H4 (cell line): Measurements from ENCODE around the gene UBE3A. TPM values are rescaled to one million over a fixed set of nuclear protein-coding genes. Genes with fewer than 3 reads are reported as not detected.
"Not testable (repeated sequence)": the region's sequence is repeated elsewhere in the genome, so short reads cannot be mapped to it uniquely, and the experiment has no call there.

ENCODE experiments used
- DNase-seq: peaks from one replicate; pipeline ENCODE4 v3.0.0-alpha.2; 2015; ENCODE audit warnings: low spot score
- total RNA-seq: library from RNA; depleted of rRNA; stranded (reverse); fragments of >200 nt; shearing (Covaris generic); gene quantifications from 2 replicates; pipeline ENCODE4 v1.2.3, GENCODE V29; 2014; rRNA removed

Gene UBE3A
- 29.4 and 39.8 TPM in 2 replicates for total RNA-seq

DNA sequence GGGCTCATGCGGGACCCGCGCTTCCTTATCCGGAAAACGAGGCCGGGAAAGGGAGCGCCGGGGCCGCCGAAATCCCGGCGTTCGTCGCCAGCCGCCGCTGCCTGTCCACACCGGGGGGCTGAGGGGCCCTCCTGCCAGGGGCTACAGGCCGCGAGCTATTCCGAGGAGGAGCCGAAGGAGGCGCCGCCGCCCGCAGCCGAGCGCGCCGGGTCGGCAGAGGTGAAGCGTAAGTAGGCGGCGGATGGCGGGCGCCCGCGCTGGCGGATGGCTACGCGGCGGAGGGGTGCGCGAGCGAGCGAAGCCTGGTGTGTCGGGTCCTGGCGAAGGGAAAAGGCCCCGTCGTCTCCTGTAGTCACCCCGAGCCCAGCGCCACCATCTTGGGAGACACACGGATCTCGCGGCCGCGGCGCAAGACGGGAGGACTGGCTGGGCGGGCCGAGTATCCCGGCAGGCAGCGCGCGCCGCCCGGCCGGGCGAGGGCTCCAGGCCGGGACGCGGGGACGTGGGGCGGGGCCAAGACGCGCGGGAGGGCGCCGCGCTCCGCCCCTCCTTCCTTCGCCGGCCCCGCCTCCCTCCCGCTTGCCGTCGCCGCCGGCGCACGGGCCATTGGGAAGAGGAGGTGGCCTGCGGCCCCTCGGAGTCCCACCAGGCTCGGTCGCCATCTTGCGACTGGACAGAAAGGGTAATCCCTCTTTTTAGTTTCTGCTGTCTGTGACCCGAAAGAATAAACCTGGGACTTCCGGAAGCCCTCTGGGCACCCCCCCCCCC, at the start of gene UBE3A:
Gene UBE3A, minus strand, starts transcription at position 424 of the 768 bp plus-strand sequence. CDS start 29,917 bp downstream, outside the sequence.
- peak; percentile 78 for DNase-seq

DNA sequence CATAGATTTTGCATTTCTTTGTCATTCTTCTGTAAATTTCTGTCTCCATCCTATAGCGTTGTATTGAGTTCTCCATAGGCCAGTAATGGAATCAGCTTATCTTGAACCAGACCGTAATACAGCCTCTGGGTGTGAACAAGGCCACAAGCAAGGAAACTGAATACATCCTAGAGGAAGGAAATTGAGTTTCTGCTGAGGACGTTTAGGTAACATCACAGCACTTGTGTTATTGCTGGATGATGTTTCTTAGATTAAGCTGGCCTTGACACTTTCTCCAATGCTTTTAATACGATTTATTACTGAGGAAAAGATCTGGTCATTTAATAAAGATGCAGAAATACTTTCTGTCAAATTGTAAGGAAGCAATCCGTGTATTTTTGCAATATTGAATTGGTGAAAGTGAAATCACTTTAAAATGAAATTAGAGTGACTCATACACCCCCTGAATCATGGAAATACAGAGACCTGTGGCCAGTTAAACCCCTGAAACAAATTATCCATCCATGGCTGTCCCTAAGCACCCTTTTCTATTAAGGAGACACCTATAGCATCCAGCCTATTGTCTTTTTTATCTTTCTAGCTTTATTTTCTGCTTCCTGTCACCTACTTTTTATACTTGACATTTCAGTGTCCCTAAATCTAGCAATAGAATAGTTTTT, 48.5 kb upstream of the UBE3A start:
- no peak for DNase-seq

DNA sequence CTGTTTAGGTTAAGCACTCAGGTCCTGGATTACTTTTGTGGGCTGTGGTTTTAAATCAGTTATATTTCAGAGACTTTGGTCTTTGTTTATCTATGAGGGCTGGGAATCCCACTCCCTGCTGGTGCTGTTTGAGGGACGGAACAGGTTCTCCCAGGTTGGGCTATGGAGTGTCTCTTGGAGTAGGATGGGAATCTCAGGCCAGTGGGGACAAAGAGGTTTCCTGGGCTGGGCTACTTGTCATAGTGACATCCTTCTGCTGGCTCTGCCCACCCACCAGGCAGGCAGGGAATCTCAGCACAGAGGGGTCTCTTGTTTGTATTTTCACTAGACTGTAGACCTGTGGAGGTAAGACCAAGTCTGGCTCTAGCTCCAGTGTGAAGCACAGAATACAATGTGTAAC, 47.2 kb upstream of the UBE3A start:
- DNase-seq: no peak

DNA sequence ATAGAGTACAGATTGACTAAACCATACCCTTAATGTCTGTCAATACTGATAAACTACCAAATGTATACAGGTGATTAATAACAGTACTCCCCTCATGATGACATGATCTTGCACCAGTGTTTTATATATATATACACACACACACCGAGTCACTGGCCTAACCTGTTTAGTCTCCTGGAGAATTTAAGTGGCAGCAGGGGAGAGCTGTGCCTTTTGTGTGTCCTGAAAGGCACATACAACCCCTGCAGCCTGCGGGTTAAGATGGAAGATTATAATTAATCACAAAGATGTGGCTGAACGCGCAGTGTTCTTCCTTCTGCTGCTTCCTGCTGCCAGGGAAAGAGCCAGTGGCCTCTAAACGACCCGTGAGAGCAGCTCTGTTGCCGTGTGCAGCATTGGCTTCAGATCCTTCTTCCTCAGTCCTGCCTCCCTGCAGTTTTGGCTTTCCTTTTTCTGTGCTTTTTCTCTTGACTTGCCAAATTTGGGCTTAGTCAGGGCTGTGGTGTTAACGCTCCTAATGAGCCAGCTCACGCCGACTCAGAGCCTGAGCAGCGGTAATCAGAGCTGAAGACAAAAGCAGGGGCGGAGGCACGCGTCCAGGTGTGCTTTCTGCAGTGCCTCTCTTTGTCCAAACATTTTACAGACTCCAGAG, 42.5 kb upstream of the UBE3A start:
- DNase-seq: no peak

DNA sequence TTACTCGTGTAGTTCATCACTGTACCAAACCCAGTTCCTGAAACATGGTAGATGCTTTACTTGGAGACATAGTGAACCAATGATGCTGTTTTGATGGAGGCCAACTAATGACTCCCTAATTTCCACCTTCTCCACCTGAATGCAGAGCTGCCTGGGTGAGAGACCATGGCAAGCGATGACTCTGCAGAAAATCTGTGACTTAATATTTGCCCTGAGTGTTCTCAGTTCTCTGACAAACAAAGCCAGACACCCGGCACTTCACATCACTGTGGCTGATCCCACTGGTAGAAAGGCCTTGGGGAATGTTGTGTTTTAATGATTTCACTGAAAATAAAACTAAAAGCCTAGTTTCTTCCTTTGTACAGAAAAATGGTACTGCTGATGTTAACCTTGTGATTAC, 39.5 kb upstream of the UBE3A start:
- no peak for DNase-seq

DNA sequence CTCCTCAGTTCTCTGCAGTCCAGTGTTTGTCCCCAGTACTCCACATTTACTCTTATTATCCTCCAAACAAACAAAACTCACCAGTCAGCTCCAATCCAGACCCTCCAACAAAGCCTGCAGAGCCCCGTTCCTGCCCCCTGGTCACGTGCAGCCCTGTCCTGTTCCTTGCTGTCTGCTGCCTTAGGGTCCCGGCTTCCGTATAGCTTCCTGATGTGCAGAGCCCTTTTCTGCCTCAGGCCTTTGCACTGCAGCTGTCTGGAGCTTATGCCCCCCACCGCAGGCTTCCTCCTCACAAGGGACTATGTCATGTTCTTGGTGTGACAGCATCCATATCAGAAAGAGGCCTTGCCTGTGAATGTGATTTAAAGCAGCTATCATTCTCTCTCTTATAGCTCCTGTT, 39.0 kb upstream of the UBE3A start:
- no peak for DNase-seq

- no peak for DNase-seq
Measured at GRCh38 chr15:25474251-25474650, 35.4 kb upstream of the UBE3A start.

- no peak for DNase-seq
Measured at GRCh38 chr15:25470230-25470629, 31.4 kb upstream of the UBE3A start.

DNA sequence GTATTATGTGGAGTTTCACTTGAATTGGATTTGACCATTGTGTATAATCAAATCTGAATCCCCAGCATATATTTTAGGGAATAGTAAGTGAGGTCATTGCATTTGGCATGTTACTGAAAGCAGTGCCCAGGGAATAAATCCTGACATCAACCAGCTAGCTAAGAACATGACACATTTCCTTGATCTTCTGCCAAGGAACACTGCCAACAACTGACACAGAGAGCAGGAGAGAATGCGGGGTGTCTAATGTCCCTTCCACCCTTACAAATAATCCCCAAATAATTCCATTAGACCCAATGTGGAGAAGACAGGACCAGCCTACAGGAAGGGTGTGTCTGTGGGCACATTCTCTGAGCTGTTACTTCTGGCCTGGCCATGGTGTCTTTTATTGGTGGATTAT, 30.6 kb upstream of the UBE3A start:
- no peak for DNase-seq

DNA sequence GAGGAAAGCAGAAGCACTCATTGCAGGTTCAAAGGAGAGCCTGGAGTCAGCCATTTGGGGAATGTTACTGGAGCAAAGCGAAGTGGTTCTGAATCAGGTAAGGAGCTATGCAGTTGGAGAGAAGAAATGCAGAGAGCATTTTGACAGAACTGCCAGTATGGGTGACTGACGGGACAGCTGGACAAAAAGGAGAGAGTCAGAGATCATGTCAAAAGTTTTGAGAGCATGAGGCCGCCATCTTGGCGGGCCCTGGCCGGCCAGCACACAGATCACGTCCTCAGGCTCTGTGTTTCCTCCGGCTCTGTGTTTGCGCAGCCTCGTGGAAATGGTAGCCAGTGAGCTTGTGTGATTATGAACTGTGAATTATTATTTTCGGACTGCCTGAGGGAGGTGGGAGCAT, 29.8 kb upstream of the UBE3A start:
- DNase-seq: no peak

DNA sequence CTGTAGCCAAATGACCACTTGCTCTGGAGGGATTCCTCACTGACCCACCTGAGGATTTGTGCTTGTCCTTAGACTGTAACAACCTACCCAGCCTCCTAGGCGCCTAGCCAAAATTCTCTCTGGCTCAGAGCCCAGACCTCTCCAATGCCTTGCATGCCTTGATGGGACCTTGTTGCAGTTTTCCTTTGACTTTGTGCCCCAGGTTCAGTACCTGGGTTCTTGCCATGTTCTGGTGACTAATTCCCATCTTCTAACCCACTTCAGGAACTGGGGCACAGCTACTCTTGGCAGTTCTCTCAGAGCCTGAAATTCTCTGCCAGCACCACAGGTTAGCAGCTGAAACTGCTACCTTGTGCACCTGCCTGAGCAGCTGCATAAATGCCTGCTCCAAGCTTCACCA, 27.0 kb upstream of the UBE3A start:
- DNase-seq: no peak

- DNase-seq: no peak
Measured at GRCh38 chr15:25464784-25465183, 26.0 kb upstream of the UBE3A start.

GRCh38 chr15:25464383-25464782, 25.6 kb upstream of the UBE3A start:
- DNase-seq: no peak

DNA sequence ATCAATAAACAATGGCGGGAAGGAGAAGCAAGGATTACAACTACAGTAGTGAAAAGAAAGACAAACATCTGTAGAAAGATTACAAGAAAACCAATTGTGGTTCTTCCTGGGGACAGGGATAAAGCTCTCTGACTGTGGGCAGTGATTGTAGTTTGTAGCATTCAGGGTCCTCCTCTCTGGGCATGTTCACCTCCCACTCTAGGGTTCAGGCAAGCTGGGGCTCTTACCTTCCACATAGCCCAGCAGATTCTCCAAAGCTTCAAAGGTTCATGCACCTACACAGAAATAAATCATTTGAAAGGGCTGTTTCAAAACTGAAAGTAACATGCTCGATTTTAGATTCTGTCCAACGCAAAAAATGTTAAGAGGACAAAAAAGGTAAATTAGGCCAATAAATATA, 17.4 kb upstream of the UBE3A start:
- DNase-seq: no peak

DNA sequence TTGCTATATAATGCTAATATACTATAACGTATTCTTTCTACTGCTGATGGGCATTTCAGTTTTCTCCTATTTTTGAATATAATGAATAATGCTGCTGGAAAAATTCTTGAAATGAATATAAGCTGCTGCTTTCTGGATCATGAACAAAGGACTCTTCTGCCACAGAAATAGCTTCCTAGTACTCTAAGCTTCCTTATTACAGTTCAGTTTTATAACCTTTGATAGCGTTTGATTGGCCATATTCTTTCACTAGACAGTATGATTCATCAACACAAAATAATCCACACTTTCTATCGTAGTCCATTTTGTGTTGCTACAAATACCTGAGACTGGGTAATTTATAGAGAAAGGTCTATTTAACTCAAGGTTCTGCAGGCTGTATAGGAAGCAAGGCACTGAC, 16.4 kb upstream of the UBE3A start:
- no peak for DNase-seq

- DNase-seq: no peak
Measured at GRCh38 chr15:25454771-25455170, 15.9 kb upstream of the UBE3A start.

DNA sequence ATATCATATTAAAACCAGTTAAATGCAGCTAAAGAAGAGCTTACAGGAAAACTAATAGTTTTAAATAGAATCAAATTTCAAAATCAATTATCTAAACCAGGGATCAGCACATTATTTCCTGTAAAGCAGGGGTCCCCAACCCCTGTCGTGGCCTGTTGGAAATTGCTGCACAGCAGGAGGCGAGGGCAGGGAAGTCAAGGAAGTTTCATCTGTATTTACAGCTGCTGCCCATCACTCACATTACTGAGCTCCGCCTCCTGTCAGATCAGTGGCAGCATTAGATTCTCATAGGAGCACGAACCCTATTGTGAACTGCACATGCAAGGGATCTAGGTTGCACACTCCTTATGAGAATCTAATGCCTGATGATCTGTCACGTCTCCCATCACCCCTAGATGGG, 14.4 kb upstream of the UBE3A start:
- not testable (repeated sequence) for DNase-seq

GRCh38 chr15:25451501-25451900, 12.7 kb upstream of the UBE3A start:
- DNase-seq: no peak

DNA sequence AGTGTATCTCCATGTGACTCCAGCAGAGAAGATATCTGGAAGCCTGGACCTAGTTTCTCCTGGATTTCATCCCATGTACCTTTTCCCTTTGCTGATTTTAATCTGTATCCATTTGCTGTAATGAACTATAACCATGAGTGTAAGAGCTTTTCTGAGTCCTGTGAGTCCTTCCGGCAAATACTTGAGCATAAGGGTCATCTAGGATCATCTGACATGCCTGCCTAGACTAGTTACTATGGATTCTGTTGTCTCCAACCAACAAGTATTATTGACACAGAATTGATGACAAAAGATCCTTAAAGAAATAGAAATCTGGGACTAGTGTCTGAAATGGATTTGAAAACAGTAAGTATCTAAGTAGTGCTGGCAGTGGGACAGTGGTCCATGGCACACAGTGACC, 11.3 kb upstream of the UBE3A start:
- DNase-seq: no peak

GRCh38 chr15:25446076-25446475, 7.3 kb upstream of the UBE3A start:
- no peak for DNase-seq

- DNase-seq: no peak
Measured at GRCh38 chr15:25445412-25445811, 6.6 kb upstream of the UBE3A start.

- DNase-seq: no peak
Measured at GRCh38 chr15:25441111-25441510, 2.3 kb upstream of the UBE3A start.

GRCh38 chr15:25439369-25439836, 579 bp upstream of the UBE3A start:
- DNase-seq: peak; percentile 15
